ENCODE measurements around the gene NDUFS6.

Gene NDUFS6

DNA sequence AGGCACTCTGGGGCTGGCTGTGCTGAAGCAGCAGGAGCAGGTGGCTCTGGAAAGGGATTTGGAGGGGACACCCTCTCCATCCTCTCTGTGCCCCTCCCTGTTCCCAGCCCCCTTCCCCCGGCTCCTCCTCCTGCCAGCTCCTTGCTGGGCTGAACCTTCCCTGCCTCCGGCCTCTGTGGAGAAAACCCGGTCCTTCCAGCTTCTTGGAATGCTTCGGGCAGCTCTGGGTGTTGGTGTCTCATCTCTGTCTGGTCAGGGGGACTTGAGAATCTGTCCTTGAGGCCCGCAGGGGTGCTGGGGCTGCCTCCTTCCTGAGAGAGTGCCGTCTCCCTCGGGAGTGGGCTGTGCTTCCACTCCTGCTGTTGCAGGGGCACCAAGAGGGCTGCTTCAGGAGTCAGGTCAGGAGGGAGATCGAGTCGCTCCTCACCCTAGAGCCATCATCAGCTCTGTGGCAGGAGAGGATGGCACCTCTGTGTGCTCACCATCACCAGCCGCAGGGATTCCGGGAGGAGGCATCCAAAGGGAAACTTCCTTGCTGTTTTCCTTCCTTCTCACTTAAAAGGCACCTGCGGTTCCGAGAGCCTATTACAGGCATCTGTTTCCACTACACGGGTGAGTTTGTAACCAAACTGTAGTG is 30.6 kb downstream of the NDUFS6 start:
- peaks cover 2% of the 10 kb centered on the region for H3K36me3 Mint-ChIP-seq (ENCODE audit: low read depth)

DNA sequence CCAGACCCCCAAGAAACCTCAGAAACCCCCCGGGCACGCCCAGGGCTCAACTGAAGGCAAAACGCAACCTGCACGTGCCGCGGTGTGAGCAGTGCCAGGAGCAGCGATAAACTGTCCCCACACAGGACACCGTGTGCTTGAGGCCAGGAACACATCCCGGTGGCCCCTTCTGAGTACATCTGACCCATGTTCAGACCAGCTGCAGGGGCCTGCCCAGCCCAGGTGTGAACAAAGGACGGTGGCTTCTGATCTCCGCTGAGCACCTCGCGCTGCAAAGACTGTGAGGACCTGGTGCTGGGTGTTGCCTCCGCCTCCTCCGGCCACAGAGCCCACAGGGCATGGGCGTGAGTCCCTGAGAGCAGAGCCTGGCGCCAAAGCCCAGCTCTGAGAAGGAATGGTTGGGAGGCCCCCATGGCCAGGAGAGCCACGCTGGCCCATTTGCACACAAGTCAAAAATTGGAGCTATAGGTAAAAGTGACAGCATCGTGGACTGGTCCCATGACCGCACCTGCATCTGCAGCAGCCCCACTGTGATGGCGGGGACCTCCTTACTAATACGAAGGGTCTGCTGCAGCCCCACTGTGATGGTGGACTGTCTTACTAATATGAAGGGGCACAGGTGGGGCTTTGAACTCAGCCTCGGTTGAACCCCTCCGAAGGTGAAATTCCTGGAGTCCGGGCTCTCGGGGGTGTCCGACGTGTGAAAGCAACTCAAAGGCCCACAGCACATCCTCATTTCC is 31.5 kb downstream of the NDUFS6 start:
- no peaks in the 10 kb centered on the region for H3K9me3 Mint-ChIP-seq
- H3K27me3 Mint-ChIP-seq (ENCODE audit: low read depth) = no peaks in the 10 kb centered on the region
- H3K4me3 Mint-ChIP-seq = no peak overlapping the region
- H3K36me3 Mint-ChIP-seq (ENCODE audit: low read depth) = peaks cover 2% of the 10 kb centered on the region
- H3K4me1 Mint-ChIP-seq (ENCODE audit: low read depth) = no peaks in the 10 kb centered on the region
- no peak overlapping the region for H3K27ac Mint-ChIP-seq

More for the DNA sequence above, 30.6 kb downstream of the NDUFS6 start:
- no peak overlapping the region for H3K27ac Mint-ChIP-seq
- no peak overlapping the region for H3K4me3 Mint-ChIP-seq
- H3K4me1 Mint-ChIP-seq (ENCODE audit: low read depth) = no peaks in the 10 kb centered on the region
- H3K27me3 Mint-ChIP-seq (ENCODE audit: low read depth) = no peaks in the 10 kb centered on the region
- no peaks in the 10 kb centered on the region for H3K9me3 Mint-ChIP-seq

DNA sequence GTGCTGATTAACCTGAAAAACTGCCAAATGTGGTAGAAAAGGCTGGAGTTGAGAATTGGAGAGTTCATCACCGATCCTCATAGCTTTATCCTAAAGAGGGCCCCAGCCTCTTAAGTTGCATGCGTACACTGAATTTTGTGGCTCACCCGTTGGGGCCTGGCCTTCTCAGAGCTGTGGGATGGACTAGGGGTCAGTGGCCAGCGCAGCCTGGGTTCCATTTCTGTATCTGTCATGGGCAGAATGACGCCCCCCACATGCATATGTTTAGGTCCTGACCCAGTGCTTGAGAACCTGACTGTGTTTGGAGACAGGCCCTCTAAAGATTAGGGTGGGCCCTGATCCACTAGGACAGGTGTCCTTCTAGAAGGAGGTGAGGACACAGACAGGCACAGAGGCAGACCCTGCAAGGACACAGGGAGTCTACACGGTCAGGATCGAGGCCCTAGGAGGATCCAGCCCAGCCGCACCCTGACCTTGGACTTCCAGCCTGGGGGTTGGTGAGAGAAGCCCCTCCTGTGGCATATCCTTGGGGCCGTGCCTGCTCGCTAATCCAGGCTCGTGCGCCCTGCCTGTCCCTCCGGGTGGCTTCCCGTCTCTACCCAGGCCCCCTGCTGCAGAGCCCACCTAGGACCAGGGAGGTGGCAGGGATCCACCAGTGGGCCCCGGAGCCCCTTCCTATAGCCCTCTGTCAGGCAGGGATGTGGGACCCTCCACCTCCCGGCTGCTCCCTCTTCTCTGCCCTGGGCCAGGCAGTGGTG is 32.2 kb downstream of the NDUFS6 start:
- no peaks in the 10 kb centered on the region for H3K27me3 Mint-ChIP-seq (ENCODE audit: low read depth)
- peaks cover 2% of the 10 kb centered on the region for H3K36me3 Mint-ChIP-seq (ENCODE audit: low read depth)
- H3K9me3 Mint-ChIP-seq = no peaks in the 10 kb centered on the region
- no peak overlapping the region for H3K4me3 Mint-ChIP-seq
- no peaks in the 10 kb centered on the region for H3K4me1 Mint-ChIP-seq (ENCODE audit: low read depth)
- H3K27ac Mint-ChIP-seq = no peak overlapping the region

DNA sequence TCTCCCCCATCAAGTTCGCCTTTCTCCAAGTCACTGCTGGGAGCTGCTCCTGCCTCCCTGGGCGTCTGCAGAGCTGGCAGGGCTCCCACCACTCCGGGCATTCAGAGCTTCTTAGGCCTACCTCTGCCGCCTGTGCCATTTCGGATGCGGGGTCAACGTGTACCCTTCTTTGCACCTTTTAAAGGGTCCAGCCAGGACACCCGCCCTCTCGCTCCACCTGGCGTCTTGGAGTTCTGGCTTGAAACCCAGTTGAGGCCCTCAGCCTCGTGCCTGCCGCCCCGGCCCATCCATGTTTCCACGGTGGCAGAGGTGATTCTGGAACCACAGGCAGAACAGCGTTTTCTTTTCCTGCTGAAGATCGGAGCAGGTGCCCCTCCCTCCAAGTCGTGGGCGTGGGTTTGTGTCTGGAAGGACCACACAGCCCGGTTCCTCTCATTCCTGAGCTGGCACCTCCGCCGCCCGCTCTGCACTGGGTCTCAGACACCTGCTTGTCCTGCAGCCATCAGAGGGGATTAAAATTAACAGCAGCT is 32.9 kb downstream of the NDUFS6 start:
- Mint-ChIP-seq H3K27me3 (ENCODE audit: low read depth) (no peaks in the 10 kb centered on the region), H3K4me3 (no peak overlapping the region), H3K4me1 (ENCODE audit: low read depth) (no peaks in the 10 kb centered on the region), H3K36me3 (ENCODE audit: low read depth) (peaks cover 2% of the 10 kb centered on the region), H3K27ac (no peak overlapping the region), H3K9me3 (no peaks in the 10 kb centered on the region)

DNA sequence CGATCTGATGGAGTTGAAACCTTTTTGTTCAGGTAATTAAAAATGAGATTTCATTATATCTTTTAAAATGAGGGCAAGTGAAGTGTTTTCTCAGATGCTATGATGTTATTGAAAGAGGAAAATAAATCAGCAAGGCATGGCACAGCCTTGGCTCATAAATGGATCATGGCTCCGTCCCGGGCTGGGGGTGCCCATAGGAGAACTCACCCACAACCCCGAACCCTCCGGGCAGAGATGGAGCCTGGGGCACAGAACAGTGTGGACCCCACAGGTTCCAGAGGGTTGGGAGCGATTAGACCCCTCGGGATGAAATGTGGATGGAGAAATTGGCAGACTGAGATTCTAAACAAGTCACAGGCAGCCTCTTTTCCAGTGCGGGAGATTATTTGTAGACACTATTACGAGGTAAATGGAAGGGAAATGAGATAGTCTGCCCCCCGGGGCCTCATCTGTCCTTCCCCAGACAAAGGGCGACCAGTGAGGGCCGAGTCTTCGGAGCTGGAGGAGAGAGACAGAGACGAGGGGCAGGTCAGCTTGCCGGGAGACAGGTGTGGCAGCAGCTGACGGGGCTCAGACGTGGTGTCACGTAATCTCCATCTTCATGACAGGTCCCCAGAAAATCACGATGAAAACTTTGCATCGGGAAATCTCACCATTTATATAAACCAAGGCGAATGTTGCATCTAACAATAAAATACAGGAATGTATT is 33.7 kb downstream of the NDUFS6 start:
- H3K9me3 Mint-ChIP-seq = no peaks in the 10 kb centered on the region
- no peak overlapping the region for H3K27ac Mint-ChIP-seq
- H3K27me3 Mint-ChIP-seq (ENCODE audit: low read depth) = no peaks in the 10 kb centered on the region
- H3K4me3 Mint-ChIP-seq = no peak overlapping the region
- peaks cover 2% of the 10 kb centered on the region for H3K36me3 Mint-ChIP-seq (ENCODE audit: low read depth)
- no peaks in the 10 kb centered on the region for H3K4me1 Mint-ChIP-seq (ENCODE audit: low read depth)

DNA sequence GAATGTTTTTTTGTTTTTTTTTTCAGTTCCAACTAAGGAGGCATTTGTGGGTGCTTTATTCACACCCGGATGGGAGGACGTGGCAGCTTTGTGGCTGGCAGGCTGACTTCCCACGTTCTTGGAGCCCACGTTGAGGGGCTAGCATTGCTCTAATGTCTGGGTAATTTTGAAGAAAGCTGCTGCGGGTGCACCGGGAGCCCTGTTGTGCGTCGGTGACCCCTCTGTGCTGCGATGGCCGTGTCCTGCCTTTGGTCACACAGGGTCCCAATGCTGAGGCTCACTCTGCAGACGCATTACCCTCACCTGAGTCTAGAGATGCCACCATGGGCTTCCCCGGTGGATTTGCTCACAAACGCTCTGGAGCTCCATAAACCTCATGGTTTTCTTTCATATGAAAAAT is 34.2 kb downstream of the NDUFS6 start:
- Mint-ChIP-seq H3K4me1 (ENCODE audit: low read depth) (no peaks in the 10 kb centered on the region), H3K9me3 (no peaks in the 10 kb centered on the region), H3K27me3 (ENCODE audit: low read depth) (no peaks in the 10 kb centered on the region), H3K4me3 (no peak overlapping the region), H3K36me3 (ENCODE audit: low read depth) (peaks cover 2% of the 10 kb centered on the region), H3K27ac (no peak overlapping the region)

DNA sequence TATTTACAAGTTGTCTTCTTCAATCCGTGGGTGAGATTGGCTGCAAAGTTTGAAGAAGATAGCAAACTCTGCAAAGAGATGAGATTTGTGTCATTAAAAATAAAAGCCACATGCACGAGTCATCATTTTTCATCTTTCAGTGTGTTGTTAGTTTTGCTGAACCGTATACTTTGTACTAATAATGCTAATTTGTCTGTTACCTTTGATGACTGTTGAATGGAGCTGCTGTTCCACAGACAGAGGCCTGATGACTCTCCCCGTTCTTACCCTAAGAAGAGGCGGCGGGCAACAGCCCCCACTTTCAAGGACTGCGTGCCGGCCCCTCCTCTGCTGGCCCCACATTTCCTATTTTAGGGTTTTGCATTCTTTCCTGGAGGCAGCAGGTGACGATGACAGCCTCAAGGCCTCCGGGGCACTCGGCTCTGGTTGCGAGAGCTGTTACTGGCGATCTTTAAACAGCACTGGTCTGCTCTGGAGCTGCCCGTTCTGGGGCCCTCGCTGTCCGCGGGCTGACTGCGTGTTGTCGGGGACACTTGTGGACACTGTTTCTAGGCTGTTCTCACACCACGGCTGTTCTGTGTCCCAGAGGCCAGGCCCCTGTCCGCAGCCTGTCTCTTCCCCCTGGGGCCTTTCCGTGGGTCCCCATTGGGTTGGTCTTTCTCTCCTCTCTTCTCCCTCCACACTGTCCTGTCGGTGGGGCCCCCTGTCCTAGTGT is 35.1 kb downstream of the NDUFS6 start:
- no peak overlapping the region for H3K27ac Mint-ChIP-seq
- H3K4me1 Mint-ChIP-seq (ENCODE audit: low read depth) = no peaks in the 10 kb centered on the region
- H3K9me3 Mint-ChIP-seq = no peaks in the 10 kb centered on the region
- H3K4me3 Mint-ChIP-seq = no peak overlapping the region
- peaks cover 2% of the 10 kb centered on the region for H3K27me3 Mint-ChIP-seq (ENCODE audit: low read depth)
- no peaks in the 10 kb centered on the region for H3K36me3 Mint-ChIP-seq (ENCODE audit: low read depth)

DNA sequence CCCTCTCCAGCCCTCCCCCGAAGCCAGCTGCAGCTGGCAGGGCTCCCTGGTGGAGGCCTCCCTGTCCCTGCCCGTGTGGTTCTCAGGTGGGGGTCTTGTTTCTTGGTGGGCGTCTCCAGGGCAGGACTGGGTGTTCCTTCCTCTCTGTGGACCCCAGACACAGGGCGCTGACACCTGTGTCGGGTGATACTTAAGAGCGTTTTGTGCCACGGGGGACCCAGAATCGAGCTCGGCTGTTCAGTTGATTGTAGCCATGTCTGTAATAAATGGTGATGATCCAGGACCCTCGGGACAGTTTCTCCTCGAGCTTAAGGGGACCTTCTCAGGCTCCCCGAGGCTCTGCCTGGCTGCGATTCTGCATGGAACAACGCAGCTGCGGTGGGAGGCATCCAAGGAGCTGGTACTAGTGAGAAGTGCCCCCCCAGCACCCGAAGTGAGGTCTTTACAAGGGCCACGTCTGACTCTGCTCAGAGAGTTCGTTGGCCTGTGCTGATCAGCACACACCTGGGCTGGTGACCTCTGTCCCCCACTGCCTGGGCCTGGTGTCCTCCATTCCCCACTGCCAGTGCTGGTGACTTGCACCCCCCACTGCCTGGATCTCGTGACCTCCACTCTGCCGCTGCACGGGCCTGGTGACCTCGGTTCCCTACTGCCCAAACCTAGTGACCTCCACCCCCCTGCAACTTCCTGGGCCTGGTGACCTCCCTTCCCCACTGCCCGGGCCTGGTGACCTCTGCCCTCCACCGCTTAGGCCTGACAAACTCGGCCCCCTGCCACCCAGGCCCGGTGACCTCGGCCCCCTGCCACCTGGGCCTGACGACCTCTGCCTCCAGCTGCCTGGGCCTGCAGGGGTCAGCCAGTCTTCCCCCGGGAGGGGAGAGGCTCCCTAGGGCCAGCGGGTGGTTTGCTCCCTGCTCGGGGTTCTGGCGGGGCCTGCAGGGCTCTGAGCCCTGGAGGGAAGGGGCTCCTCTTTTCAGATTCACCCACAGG is 36.0 kb downstream of the NDUFS6 start:
- Mint-ChIP-seq H3K4me3 (no peak overlapping the region), H3K9me3 (no peaks in the 10 kb centered on the region), H3K4me1 (ENCODE audit: low read depth) (no peaks in the 10 kb centered on the region), H3K27me3 (ENCODE audit: low read depth) (peaks cover 5% of the 10 kb centered on the region), H3K27ac (no peak overlapping the region), H3K36me3 (ENCODE audit: low read depth) (no peaks in the 10 kb centered on the region)

DNA sequence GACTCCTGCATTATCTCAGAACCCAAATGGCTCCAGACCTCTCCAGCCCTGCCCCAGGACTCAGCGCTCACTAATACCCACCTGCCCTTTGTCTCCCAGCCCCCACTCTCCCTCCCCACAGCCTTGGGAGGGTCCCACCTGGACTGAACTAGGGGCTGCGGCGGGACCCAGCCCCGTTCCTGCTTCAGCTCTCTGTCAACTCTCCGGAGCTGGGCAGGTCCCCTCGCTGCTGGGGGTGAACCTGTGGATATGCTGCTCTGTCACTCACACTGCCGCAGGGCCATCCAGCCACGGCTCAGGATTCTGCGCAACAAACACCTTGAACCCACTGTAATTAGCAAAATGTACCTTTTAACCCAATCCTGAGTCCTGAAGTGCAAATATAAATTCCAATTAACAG is 36.8 kb downstream of the NDUFS6 start:
- Mint-ChIP-seq H3K27me3 (ENCODE audit: low read depth) (peaks cover 5% of the 10 kb centered on the region), H3K4me3 (no peak overlapping the region), H3K36me3 (ENCODE audit: low read depth) (no peaks in the 10 kb centered on the region), H3K9me3 (no peaks in the 10 kb centered on the region), H3K4me1 (ENCODE audit: low read depth) (no peaks in the 10 kb centered on the region), H3K27ac (no peak overlapping the region)

DNA sequence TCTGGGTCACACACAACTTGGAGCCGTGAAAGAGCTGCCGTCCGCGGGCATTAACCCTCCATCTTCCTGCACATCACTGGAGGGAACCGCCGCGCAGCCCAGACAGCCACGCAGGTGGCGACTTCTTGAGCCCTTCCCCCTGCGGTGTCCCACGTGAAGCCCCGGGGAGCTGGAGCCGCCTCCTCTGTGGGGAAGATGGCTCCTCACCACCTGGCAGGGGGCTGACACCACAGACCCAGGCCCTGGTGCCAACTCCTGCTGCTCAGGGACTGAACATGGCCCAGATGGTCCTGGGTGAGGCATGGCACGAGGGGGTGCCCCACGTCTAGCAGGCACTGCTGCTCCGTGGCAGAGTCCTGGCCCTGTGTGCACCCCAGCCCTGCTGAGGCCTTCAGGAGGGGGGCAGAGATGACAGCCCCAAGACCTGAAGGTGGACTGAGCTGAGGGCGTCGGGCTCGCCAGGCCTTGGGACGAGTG is 38.9 kb downstream of the NDUFS6 start:
- H3K9me3 Mint-ChIP-seq = no peaks in the 10 kb centered on the region
- no peaks in the 10 kb centered on the region for H3K4me1 Mint-ChIP-seq (ENCODE audit: low read depth)
- H3K27ac Mint-ChIP-seq = no peak overlapping the region
- H3K4me3 Mint-ChIP-seq = no peak overlapping the region
- H3K27me3 Mint-ChIP-seq (ENCODE audit: low read depth) = peaks cover 5% of the 10 kb centered on the region
- H3K36me3 Mint-ChIP-seq (ENCODE audit: low read depth) = no peaks in the 10 kb centered on the region

DNA sequence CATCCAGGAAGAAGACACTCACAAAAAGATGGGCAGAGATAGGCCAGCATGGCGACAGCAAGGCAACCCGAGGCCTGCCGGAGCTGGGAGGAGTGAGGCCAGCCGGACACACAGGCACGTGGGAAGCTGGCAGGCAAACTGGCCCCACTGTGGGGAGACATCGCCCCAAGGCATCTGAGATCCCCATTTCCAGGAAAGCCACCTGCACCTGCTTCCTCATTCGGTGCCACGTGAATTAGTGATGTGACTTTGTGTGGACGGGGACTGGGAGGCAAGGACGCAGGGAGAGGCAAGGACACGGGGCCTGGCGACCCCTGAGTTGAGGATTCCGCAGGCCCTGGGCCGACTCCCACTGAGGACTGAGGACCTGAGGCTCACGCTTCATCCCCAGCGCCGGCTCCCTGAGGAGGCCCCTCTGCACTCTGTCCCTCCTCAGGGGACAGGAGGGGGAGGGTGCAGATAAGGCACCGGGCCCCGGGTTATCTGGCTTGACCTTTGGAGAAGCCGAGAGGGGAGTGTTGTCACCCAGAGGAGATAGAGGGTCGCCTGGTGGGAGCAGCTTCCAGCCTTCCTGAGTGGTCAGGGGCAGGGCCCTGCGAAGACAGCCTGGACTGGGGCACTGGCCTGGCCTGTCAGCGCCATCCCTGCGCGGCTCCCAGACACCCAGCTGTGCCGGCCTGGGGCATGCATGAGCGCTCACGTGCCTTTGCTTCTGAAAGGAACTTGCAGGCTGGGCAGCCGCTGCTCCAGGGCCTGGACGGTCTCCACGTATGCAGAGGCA is 39.7 kb downstream of the NDUFS6 start:
- Mint-ChIP-seq H3K27ac (no peak overlapping the region), H3K9me3 (no peaks in the 10 kb centered on the region), H3K4me1 (ENCODE audit: low read depth) (no peaks in the 10 kb centered on the region), H3K27me3 (ENCODE audit: low read depth) (peaks cover 5% of the 10 kb centered on the region), H3K36me3 (ENCODE audit: low read depth) (no peaks in the 10 kb centered on the region), H3K4me3 (no peak overlapping the region)

DNA sequence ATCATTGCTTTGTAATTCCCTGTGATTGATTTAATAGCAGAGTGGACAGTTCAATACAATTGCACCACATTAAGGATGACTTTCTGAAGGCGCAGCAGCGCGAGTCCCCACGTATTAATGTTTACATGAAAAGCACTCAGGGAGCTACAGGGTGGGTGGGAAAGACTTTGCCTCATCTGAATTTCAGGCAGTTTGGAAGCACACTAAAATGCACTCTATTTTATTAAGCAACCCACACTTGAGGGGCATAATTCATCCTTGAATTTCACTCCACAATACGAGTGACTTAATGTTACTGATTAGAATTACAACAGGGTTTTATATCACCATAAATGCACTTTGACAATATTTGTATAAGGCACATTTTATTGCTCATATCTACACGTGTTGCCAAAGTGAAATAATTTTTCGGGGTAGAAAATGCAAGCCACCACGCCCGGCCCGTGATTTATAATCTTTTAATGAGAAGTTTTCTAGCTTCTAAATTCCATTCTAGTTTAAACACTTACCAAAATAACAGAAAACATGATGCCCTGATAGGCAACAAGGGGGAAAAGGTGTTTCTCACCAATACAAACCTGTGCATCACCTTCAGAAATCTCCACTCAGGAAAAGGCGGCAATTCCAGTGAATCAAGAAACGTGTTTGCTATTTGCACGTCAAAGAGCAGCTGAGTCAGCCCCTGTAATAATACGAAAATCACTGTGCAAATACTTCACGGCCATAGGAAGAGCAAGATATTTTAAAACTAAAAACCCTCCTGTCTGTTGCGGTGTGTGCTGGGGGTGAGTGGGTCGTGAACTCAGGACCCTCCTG is 41.0 kb downstream of the NDUFS6 start:
- Mint-ChIP-seq H3K36me3 (ENCODE audit: low read depth) (no peaks in the 10 kb centered on the region), H3K4me3 (no peak overlapping the region), H3K27ac (no peak overlapping the region), H3K9me3 (no peaks in the 10 kb centered on the region), H3K27me3 (ENCODE audit: low read depth) (peaks cover 5% of the 10 kb centered on the region), H3K4me1 (ENCODE audit: low read depth) (no peaks in the 10 kb centered on the region)

Data from T-helper 1 cell treated with Interleukin-12 subunit alpha and Interleukin-12 subunit beta and Interleukin-4 antibody, amounts not matched to agents 30 μg/mL and 1 μg/mL, for 36 hours (primary cell).